Activated naive CD8-positive, alpha-beta T cell (primary cell): Measurements from ENCODE around the gene CDC45.

Experiments
- H3K27ac Mint-ChIP-seq: one replicate; pipeline ENCODE4 v1.8.0; 2021; ENCODE audit warnings: mixed read lengths
- H3K27me3 Mint-ChIP-seq: one replicate; pipeline ENCODE4 v1.8.0; 2021; ENCODE audit warnings: mixed read lengths
- H3K36me3 Mint-ChIP-seq: one replicate; pipeline ENCODE4 v1.8.0; 2021; ENCODE audit warnings: mixed read lengths
- H3K4me1 Mint-ChIP-seq: one replicate; pipeline ENCODE4 v1.8.0; 2021; ENCODE audit warnings: low read depth, mixed read lengths
- H3K4me3 Mint-ChIP-seq: one replicate; pipeline ENCODE4 v1.8.0; 2021; ENCODE audit warnings: mild to moderate bottlenecking, mixed read lengths
- H3K9me3 Mint-ChIP-seq: one replicate; pipeline ENCODE4 v1.8.0; 2021; ENCODE audit warnings: low read depth, mixed read lengths

Gene CDC45

DNA sequence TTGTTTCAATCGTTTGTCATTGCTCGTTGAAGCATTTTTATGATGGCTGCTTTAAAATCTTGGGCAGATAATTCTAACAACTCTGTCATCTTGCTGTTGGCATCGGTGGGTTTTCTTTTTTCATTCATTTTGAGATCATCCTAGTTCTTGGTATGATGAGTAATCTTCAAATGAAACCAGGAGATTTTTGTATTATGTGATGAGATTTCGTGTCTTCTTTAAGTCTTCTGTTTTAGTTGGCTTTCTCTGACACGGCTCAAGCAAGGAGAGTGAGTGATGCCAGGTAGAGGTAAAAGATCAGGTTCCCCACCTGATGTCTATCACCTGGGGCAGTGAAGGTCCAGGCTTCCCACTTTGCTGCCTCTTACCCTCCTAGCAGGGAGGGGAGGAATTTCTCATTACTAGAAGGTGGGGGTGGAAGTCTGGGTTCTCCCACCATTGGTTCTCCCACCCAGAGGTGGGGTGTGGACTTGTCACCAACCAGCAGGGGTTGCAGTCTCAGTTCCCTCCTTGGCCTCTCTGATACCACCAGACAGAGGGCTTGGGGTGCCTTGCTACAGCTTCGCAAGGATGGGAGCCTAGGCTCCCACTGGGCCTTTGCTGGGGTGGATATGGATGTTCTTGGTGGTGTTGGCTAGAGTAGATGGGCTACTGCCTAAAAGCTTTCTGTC is 12.9 kb downstream of the CDC45 start:
- H3K4me1 Mint-ChIP-seq, result peaks cover 17% of the 10 kb centered on the region
- no peaks in the 10 kb centered on the region for H3K27me3 Mint-ChIP-seq
- H3K36me3 Mint-ChIP-seq, result peaks cover 5% of the 10 kb centered on the region
- no peak overlapping the region for H3K27ac Mint-ChIP-seq
- H3K9me3 Mint-ChIP-seq, result no peaks in the 10 kb centered on the region
- H3K4me3 Mint-ChIP-seq, result no peak overlapping the region

DNA sequence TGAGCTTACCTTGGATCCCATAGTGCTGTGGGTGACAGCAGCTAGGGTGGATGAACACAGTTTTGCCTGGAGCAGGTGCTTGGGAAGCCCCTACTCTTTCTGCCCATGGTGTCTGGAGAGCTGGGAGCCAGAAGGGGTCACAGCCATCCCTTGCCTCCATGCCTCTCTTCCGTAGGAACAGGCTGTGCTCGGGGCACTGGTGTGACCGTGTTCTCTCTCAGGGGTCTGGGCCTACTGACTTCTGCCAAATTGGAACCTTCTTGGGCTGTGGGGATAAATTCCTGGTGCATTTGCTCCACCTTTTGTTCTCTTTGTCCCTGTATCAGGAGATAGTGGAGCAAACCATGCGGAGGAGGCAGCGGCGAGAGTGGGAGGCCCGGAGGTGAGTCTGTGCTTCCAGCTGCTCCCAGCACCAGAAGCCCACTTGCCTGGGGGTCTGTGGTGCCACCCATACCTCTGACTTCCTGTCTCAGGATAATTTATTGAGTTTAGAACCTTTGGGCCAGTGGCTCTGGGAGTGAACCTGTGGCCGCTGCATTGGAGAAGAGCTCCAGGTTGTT is 14.4 kb downstream of the CDC45 start:
- H3K36me3 Mint-ChIP-seq, result peaks cover 5% of the 10 kb centered on the region
- H3K9me3 Mint-ChIP-seq, result no peaks in the 10 kb centered on the region
- no peak overlapping the region for H3K4me3 Mint-ChIP-seq
- no peaks in the 10 kb centered on the region for H3K27me3 Mint-ChIP-seq
- H3K4me1 Mint-ChIP-seq, result peaks cover 17% of the 10 kb centered on the region
- no peak overlapping the region for H3K27ac Mint-ChIP-seq

DNA sequence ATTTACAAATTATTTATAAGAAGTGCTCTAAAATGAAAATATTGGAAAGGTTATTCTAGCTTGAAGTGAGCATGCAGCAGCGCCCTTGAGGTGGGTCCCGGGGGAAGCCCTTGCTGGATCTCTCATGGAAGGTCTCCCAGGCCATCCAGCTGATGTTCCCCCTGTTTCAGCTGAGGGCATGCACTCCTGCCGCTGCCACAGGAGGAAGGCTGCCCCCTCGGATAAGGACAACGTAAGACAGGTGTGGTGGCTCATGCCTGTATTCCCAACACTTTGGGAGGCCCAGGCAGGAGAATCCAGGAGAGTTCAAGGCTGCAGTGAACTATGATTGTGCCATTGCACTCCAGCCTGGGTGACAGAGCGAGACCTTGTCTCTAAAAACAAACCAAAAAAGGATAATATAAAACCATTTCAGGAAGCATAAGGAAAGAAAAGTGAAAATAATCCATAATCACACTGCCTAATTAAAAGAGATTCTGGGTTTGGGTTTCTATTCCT is 15.0 kb downstream of the CDC45 start:
- H3K27ac Mint-ChIP-seq, result no peak overlapping the region
- H3K4me3 Mint-ChIP-seq, result no peak overlapping the region
- H3K4me1 Mint-ChIP-seq, result peaks cover 17% of the 10 kb centered on the region
- H3K27me3 Mint-ChIP-seq, result no peaks in the 10 kb centered on the region
- H3K9me3 Mint-ChIP-seq, result no peaks in the 10 kb centered on the region
- peaks cover 5% of the 10 kb centered on the region for H3K36me3 Mint-ChIP-seq

DNA sequence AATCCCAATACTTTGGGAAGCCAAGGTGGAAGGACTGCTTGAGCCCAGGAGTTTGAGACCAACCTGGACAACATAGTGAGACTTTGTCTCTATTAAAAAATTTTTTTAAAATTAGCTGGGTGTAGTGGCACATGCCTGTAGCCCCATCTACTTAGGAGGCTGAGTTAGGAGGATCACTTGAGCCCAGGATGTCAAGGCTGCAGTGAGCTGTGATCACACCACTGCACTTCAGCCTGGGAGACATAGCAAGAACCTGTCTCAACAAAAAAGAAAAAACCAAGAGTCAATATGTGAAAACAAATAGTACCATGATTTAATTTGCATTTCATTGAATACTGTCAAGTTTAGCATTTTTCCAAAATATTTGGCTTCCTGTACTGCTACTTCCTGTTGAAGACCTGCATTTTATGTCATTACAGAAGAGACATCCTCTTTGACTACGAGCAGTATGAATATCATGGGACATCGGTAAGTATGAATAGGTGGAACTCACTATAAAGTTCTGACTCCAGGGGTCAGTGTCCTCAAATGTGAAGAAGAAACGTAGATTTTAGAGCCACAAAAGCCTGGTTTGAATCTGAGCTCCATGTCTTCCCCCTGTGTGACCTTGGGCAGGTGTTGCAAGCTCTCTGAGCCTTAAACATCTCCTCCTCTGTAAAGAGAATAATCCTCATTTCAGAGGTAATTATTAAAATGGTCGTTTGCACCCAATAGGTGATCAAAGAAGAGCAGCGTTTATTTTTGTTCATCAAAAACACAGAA is 16.0 kb downstream of the CDC45 start:
- Mint-ChIP-seq H3K27me3 (no peaks in the 10 kb centered on the region), H3K27ac (peak overlapping the region; percentile 71), H3K4me3 (no peak overlapping the region), H3K36me3 (peaks cover 5% of the 10 kb centered on the region), H3K9me3 (no peaks in the 10 kb centered on the region), H3K4me1 (peaks cover 16% of the 10 kb centered on the region)

DNA sequence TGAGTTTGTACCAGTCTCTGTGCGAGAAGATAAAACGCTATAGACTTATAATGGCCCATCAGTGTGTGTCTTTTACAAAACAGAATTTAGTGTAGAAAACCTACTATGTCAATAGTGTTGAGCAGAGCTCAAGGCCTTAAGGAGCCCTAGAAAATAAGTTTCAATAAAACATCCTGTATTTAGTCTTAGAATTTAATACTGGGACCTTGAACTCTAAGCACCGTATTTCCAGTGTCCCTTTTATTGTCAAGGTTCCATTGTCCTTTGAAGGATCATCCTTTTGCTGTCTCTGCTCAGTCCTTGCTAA is 16.6 kb downstream of the CDC45 start:
- no peaks in the 10 kb centered on the region for H3K27me3 Mint-ChIP-seq
- peaks cover 5% of the 10 kb centered on the region for H3K36me3 Mint-ChIP-seq
- H3K4me3 Mint-ChIP-seq, result no peak overlapping the region
- peaks cover 16% of the 10 kb centered on the region for H3K4me1 Mint-ChIP-seq
- no peaks in the 10 kb centered on the region for H3K9me3 Mint-ChIP-seq
- peak overlapping the region; percentile 71 for H3K27ac Mint-ChIP-seq

DNA sequence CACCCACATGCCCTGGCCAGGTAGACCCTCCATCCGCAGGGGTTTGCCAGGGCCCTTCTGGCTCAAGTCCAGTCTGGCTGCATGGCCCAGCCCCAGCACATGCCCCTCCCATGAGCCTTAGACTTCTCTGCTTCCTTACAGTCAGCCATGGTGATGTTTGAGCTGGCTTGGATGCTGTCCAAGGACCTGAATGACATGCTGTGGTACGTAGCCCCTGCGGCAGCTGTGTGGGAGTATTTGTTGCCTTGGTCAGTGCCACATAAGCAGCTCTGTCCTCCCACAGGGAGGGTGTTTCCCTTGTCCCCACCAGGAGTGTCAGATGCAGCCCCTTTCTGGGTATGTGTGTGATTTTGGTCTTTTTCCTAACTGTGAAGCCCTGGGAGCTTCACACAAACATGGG is 17.5 kb downstream of the CDC45 start:
- peaks cover 13% of the 10 kb centered on the region for H3K4me1 Mint-ChIP-seq
- peaks cover 5% of the 10 kb centered on the region for H3K36me3 Mint-ChIP-seq
- H3K9me3 Mint-ChIP-seq, result no peaks in the 10 kb centered on the region
- H3K4me3 Mint-ChIP-seq, result no peak overlapping the region
- no peaks in the 10 kb centered on the region for H3K27me3 Mint-ChIP-seq
- no peak overlapping the region for H3K27ac Mint-ChIP-seq

DNA sequence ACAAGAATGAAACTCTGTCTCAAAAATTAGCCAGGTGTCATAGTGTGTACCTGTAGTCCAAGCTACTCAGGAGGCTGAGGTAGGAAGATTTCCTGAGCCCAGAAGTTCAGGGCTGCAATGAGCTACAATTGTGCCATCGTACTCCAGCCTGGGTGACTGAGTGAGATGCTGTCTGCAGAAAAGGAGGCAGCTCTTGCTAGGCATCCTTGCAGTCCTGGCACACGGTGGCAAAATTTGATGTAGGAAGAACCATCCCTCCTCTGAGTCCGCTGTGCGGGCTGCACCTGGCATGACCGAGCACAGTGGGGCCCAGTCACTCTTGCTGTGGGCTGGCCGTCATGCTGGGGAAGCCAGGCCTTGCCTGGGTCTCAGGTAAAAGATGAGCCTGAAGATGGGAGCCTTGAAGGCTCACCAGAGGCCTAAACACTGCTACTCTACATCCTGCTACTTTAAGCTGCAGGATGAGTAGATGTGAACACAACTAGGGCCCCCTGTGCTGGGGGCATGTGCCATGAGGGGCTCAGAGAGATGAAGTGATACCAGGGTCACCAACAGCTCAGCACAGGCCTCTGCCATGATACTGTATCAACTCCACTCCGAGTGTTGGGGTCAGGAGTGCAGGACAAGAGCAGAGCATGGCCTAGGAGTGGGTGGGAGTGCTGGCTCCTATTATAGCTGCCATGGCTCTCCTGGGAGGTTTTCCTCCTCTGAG is 18.6 kb downstream of the CDC45 start:
- H3K4me1 Mint-ChIP-seq, result peaks cover 9% of the 10 kb centered on the region
- H3K36me3 Mint-ChIP-seq, result peaks cover 5% of the 10 kb centered on the region
- H3K4me3 Mint-ChIP-seq, result no peak overlapping the region
- no peaks in the 10 kb centered on the region for H3K9me3 Mint-ChIP-seq
- H3K27ac Mint-ChIP-seq, result no peak overlapping the region
- H3K27me3 Mint-ChIP-seq, result no peaks in the 10 kb centered on the region

DNA sequence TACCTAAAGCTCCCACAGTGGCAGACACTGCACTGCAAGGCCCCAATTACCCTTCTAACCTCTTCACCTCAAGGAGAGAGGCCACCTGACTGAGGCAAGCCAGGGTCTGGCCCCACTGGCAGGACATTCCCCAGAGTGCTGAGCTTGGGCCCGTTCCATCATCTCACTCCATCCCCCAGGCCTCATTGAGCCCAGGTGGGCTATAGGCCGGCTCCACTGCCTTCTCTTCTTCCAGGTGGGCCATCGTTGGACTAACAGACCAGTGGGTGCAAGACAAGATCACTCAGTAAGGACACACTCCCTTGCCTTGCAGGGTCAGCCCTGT is 19.1 kb downstream of the CDC45 start:
- peaks cover 9% of the 10 kb centered on the region for H3K4me1 Mint-ChIP-seq
- no peak overlapping the region for H3K4me3 Mint-ChIP-seq
- no peaks in the 10 kb centered on the region for H3K9me3 Mint-ChIP-seq
- no peaks in the 10 kb centered on the region for H3K27me3 Mint-ChIP-seq
- H3K36me3 Mint-ChIP-seq, result peaks cover 5% of the 10 kb centered on the region
- H3K27ac Mint-ChIP-seq, result no peak overlapping the region

DNA sequence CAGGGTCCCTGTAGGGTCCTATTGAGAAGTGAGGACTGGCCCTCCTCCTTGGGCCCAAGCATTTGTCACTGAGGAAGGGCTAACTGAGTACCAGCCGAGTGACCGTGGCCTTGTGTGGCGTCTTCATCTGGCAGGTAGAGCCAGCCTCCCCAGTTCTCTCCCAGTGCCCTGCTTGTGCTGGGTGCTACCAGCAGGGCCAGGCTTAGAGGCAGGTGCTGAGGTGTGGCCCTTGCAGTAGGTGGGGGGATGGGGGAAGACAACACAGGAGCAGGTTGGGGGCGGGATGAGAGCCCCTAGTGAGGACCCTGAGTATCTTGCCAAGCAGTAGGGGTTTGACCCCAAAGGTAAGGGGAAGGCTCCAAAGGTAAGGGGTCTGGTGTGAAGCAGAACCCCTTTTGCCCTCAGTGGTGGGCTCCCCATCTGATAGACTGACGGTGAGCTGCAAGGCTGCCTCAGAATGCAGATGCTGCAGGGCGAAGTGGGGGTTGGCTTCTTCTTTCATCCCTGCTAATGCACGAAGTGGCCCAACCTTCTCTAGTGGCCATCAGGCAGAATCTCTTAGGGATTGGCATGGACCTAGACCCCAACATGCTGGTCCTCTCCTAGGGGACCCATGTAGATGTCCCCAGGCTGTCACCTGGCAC is 19.6 kb downstream of the CDC45 start:
- Mint-ChIP-seq H3K4me1 (peaks cover 9% of the 10 kb centered on the region), H3K4me3 (no peak overlapping the region), H3K27me3 (no peaks in the 10 kb centered on the region), H3K36me3 (peaks cover 5% of the 10 kb centered on the region), H3K27ac (no peak overlapping the region), H3K9me3 (no peaks in the 10 kb centered on the region)

DNA sequence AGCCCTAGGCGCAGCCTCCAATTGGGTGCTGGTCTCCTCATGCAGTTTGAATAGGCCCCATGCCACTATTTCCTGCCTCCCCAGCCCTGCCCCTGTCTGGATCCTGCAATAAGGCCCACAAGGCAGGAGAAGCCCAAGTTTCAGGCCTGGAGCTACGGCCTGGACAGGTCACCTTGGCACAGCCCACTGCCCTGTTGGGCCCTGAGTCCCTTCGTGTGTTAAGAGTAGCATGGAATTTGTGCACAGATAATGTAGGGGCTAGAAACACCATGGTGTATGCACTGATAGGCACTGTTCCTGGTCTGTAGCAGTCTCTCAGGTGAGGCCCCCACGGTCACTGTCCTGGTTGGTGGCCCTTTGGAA is 20.1 kb downstream of the CDC45 start:
- no peak overlapping the region for H3K4me3 Mint-ChIP-seq
- H3K27ac Mint-ChIP-seq, result no peak overlapping the region
- H3K4me1 Mint-ChIP-seq, result peaks cover 14% of the 10 kb centered on the region
- H3K36me3 Mint-ChIP-seq, result peaks cover 5% of the 10 kb centered on the region
- H3K27me3 Mint-ChIP-seq, result no peaks in the 10 kb centered on the region
- no peaks in the 10 kb centered on the region for H3K9me3 Mint-ChIP-seq

DNA sequence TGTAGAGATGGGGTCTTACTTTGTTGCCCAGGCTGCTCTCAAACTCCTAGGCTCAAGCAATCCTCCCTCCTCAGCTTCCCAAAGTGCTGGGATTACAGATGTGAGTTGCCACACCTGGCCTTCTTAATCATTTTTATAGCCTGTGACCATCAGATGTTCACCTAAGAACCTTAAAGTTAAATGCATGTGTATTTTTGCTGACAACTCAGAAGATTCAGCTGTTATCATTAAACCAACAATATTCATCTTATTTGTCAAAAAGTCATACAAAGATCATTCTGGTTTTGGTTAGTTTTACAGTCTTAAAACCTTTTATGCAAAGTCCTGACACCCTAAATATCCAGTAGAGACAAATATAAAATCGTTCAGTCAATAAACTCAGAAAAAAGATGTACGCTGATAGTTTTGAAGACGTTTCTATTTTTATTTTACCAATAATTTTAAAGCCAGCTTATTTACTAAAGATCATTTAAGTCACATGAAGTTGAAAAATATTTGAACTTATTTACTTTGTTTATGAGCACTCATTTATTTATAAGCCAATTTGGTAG is 22.3 kb downstream of the CDC45 start:
- Mint-ChIP-seq H3K9me3 (no peaks in the 10 kb centered on the region), H3K27me3 (no peaks in the 10 kb centered on the region), H3K4me3 (no peak overlapping the region), H3K27ac (no peak overlapping the region), H3K36me3 (no peaks in the 10 kb centered on the region), H3K4me1 (peaks cover 20% of the 10 kb centered on the region)

DNA sequence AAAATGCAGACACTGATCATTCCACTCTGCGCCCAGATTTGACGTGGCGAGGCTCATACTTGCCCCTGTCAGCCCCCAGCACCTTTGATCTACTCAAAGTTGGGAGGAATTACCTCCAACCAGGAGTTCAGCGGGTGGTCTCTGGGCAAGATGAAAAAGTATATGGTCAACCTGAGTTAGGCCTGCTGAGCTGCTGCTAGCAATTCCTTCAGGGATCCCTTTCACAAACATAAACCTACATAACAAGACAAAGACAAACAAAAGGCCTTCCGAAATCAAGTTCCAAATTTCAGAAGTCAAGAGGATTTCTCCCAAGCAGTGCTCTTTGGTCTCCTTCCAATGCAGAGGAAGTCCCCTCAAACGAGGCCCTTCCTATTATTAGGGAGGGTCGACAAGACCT is 23.6 kb downstream of the CDC45 start:
- Mint-ChIP-seq H3K36me3 (no peaks in the 10 kb centered on the region), H3K27me3 (no peaks in the 10 kb centered on the region), H3K9me3 (no peaks in the 10 kb centered on the region), H3K4me1 (peaks cover 20% of the 10 kb centered on the region), H3K4me3 (no peak overlapping the region), H3K27ac (no peak overlapping the region)

DNA sequence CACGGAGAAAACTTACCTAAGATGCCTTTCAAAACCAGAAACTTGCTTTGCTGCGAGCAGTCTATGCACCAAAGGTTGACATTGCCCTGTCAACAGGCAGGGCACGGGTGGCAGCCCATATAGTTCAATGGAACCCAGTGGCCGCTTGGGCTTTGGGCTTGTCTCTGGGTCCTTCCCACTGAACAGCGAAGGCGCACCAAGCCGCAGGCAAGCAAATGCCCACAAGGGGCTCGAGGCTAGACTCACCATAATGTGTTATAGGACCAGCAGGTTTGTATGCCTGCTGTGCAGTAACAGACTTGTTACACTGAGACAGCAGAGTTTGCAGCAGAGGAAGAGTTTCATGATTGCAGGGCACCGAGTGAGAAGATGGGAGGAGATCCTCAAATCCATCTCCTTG is 24.1 kb downstream of the CDC45 start:
- peaks cover 20% of the 10 kb centered on the region for H3K4me1 Mint-ChIP-seq
- no peaks in the 10 kb centered on the region for H3K36me3 Mint-ChIP-seq
- H3K27me3 Mint-ChIP-seq, result no peaks in the 10 kb centered on the region
- no peaks in the 10 kb centered on the region for H3K9me3 Mint-ChIP-seq
- H3K27ac Mint-ChIP-seq, result no peak overlapping the region
- H3K4me3 Mint-ChIP-seq, result no peak overlapping the region

DNA sequence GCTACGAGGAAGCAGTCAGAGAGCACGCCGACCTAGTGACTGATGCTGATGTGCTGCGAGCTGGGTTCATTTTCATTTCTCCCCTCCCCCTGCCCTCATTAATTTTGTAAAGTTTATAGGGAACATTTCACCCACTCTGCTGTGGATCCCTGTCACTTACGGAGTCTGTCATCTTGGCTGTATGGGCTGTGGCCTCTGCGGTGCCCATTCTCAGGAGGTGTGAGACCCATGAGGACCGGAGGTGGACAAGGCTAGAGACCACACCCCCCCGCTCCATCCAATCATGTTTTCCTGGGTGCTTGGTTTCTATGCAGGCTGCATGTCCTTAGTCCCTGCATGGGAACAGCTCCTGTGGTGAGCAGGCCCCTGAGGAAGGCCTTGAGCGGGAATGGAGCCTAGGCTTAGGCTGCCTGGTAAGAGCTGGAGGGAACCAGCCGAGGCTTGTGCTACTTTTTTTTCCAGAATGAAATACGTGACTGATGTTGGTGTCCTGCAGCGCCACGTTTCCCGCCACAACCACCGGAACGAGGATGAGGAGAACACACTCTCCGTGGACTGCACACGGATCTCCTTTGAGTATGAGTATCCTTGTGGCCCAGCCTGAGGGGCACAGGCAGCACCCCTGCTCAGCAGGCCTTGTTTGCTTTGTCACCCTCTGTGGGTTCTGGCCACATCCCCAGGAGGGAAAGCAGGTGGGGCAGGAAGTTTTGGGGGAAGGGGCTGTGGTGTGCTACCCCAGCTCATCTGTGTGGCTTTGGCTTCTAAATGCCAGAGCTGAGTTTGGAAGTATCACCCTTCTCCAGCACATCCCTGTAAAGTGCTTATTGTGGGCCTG is 25.4 kb downstream of the CDC45 start:
- H3K27me3 Mint-ChIP-seq, result no peaks in the 10 kb centered on the region
- no peaks in the 10 kb centered on the region for H3K36me3 Mint-ChIP-seq
- no peaks in the 10 kb centered on the region for H3K9me3 Mint-ChIP-seq
- H3K27ac Mint-ChIP-seq, result no peak overlapping the region
- peaks cover 20% of the 10 kb centered on the region for H3K4me1 Mint-ChIP-seq
- H3K4me3 Mint-ChIP-seq, result no peak overlapping the region
